Esophagus muscularis mucosa (tissue), 3 donors: ENCODE data around the gene PTPN9.

Source experiments
- POLR2AphosphoS5 ChIP-seq, 2 donors: sonication (generic); formaldehyde crosslinking; IDR thresholded peaks; one replicate each; pipeline ENCODE4 v1.6.1; 2017; ENCODE audit warnings: antibody characterized with exemption in 2 of 2
- TF ChIP-seq, protein P1 (sequence below), 3 experiments: fragments of 200-600 bp in 2 of 3; fragments of 450-650 bp in 1 of 3; sonication (generic) in 2 of 3; IDR thresholded peaks; one replicate each; pipeline ENCODE4 v1.5.1; 2017 to 2019; ENCODE audit warnings: antibody characterized with exemption in 3 of 3, mild to moderate bottlenecking in 2 of 3, moderate library complexity in 1 of 3

GRCh38 chr15:75451674-75452363 is 127.3 kb downstream of the PTPN9 start, which contains the start of gene SIN3A:
- TF ChIP-seq POLR2AphosphoS5 (IDR thresholded peaks at IDR 0.05): peak in 1 of 2 donors; percentile 90
- TF ChIP-seq, protein P1, sequence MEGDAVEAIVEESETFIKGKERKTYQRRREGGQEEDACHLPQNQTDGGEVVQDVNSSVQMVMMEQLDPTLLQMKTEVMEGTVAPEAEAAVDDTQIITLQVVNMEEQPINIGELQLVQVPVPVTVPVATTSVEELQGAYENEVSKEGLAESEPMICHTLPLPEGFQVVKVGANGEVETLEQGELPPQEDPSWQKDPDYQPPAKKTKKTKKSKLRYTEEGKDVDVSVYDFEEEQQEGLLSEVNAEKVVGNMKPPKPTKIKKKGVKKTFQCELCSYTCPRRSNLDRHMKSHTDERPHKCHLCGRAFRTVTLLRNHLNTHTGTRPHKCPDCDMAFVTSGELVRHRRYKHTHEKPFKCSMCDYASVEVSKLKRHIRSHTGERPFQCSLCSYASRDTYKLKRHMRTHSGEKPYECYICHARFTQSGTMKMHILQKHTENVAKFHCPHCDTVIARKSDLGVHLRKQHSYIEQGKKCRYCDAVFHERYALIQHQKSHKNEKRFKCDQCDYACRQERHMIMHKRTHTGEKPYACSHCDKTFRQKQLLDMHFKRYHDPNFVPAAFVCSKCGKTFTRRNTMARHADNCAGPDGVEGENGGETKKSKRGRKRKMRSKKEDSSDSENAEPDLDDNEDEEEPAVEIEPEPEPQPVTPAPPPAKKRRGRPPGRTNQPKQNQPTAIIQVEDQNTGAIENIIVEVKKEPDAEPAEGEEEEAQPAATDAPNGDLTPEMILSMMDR (IDR thresholded peaks at IDR 0.05): no peak
